Adrenal gland (tissue), 12 donors: ENCODE measurements around the gene ATP23. TPM values are rescaled to one million over a fixed set of nuclear protein-coding genes. Genes with fewer than 3 reads are reported as not detected.

Experiments used
- DNase-seq, 7 donors: peaks; one replicate each; pipeline ENCODE4 v3.0.0-alpha.2; 2019 to 2020
- H3K27ac ChIP-seq, 5 donors: fragments of 200-600 bp; sonication (generic) in 4 of 5; 1 replicate in 3 of 5; 2 replicates in 2 of 5; pipeline versions ENCODE4 v1.5.1 to v1.8.0; 2016 to 2020; ENCODE audit warnings: mild to moderate bottlenecking in 1 of 5
- H3K27me3 ChIP-seq: fragments of 200-600 bp; 2 replicates; pipeline ENCODE4 v1.8.0; 2021
- H3K36me3 ChIP-seq, 2 donors: fragments of 200-600 bp; replicated peaks in 1 of 2; 1 replicate in 1 of 2; 2 replicates in 1 of 2; pipeline versions ENCODE4 v1.5.1 to v1.8.0; 2018 to 2022
- H3K4me1 ChIP-seq, 2 donors: fragments of 200-600 bp; replicated peaks in 1 of 2; 1 replicate in 1 of 2; 2 replicates in 1 of 2; pipeline versions ENCODE4 v1.5.1 to v1.8.0; 2018 to 2021
- H3K4me3 ChIP-seq, 4 donors: fragments of 200-600 bp; sonication (generic) in 3 of 4; one replicate each; pipeline ENCODE4 v1.5.1; 2016 to 2018
- H3K9me3 ChIP-seq, 3 donors: fragments of 200-600 bp; sonication (generic) in 1 of 3; replicated peaks in 1 of 3; 1 replicate in 2 of 3; 2 replicates in 1 of 3; pipeline versions ENCODE4 v1.5.1 to v1.8.0; 2016 to 2021
- CTCF ChIP-seq, 6 experiments: fragments of 450-650 bp in 4 of 6; fragments of 200-600 bp in 2 of 6; sonication (generic) in 1 of 6; IDR thresholded peaks; 1 replicate in 5 of 6; 2 replicates in 1 of 6; pipeline versions ENCODE4 v1.5.1 to v1.8.0; 2016 to 2021; ENCODE audit warnings: antibody characterized with exemption in 6 of 6, mild to moderate bottlenecking in 2 of 6, moderate library complexity in 1 of 6
- POLR2A ChIP-seq, 2 donors: fragments of 450-650 bp; IDR thresholded peaks; one replicate each; pipeline ENCODE4 v1.6.1; 2017; ENCODE audit warnings: antibody characterized with exemption in 2 of 2, mild to moderate bottlenecking in 2 of 2, moderate library complexity in 1 of 2
- WGBS, 4 donors: extraction: QIAGEN DNeasy Blood & Tissue Kit in 2 of 4; methylation state at CpG; one replicate each; pipeline versions ENCODE4 v1.1.5 to v1.1.7; 2013 to 2017; 5-methylcytosine and 5-hydroxymethylcytosine counted together
- intact Hi-C, 2 donors: fragments of 100-400 bp; cut with DNase I; formaldehyde crosslinking; loops; one replicate each; pipeline versions ENCODE4 v1.14.1 to v1.15.0; 2022 to 2023
- polyA plus RNA-seq, 3 donors: library from polyadenylated mRNA; stranded (reverse); fragments of 200-250 nt in 2 of 3; fragments of 350-450 nt in 1 of 3; fragmentation: Illumina TruSeq in 1 of 3; extraction: RNeasy Lipid Tissue Mini Kit (QIAGEN cat#74804) in 1 of 3; gene quantifications; one replicate each; pipeline ENCODE4 v1.2.3, GENCODE V29; 2013 to 2014
- total RNA-seq, 9 donors: library from RNA; depleted of rRNA in 4 of 9; stranded (reverse); fragments of >200 nt in 4 of 9; fragments of 120-200 nt in 1 of 9; fragmentation: NEBNext Ultra II Directional in 1 of 9; extraction: Animal tissue kit (Norgen Biotek cat#: 25700) in 1 of 9; gene quantifications; one replicate each; pipeline versions ENCODE4 v1.1.0 to v1.2.4, GENCODE V29; 2013 to 2023
- donor health status: healthy with polysubstance abuse.
- donor health status: Bipolar disorder and iron deficiency.
- donor health status: DM: yes; HTN: yes; CAD: no.
- donor health status: DM: no; HTN: no; CAD: no.
- donor health status: DM: no; HTN: no; CAD: no.
- donor health status: DM: yes; HTN: yes; CAD: no.

ATP23 gene
- total and polyA plus RNA-seq, 12 donors: 4.2 to 20.0 (median 7.8) TPM

GRCh38 chr12:57909056-57909455 is 32.3 kb upstream of the ATP23 start:
- Histone ChIP-seq H3K36me3 (no peaks in the 10 kb centered on the region), H3K4me1 (peaks cover 0 to 9% of the 10 kb centered on the region in 2 donors), H3K4me3 (no peak overlapping the region), H3K27me3 (no peaks in the 10 kb centered on the region), H3K27ac (no peak overlapping the region), H3K9me3 (no peaks in the 10 kb centered on the region)
- no peak for DNase-seq
- no peak for TF ChIP-seq POLR2A (IDR thresholded peaks at IDR 0.05)
- intact Hi-C loops: loop anchor here in 1 of 2 donors (5.0 kb wide), 1 partner anchor 77 kb away; no protein-coding TSS in a partner anchor
- WGBS, 4 donors: 80 to 84% (median 81%) methylated on average over 4 of the region's 4 CpGs

GRCh38 chr12:57909611-57910010 is 31.8 kb upstream of the ATP23 start:
- no peak overlapping the region for H3K27ac ChIP-seq
- DNase-seq: no peak
- intact Hi-C loops: loop anchor here in 1 of 2 donors (5.0 kb wide), 1 partner anchor 77 kb away; no protein-coding TSS in a partner anchor
- no peak overlapping the region for H3K4me3 ChIP-seq
- TF ChIP-seq POLR2A (IDR thresholded peaks at IDR 0.05): no peak
- H3K36me3 ChIP-seq: no peaks in the 10 kb centered on the region
- no peaks in the 10 kb centered on the region for H3K9me3 ChIP-seq
- H3K4me1 ChIP-seq: peaks cover 0 to 9% of the 10 kb centered on the region in 2 donors
- 82 to 89% (median 86%) methylated on average over 4 of the region's 4 CpGs for WGBS, 4 donors
- H3K27me3 ChIP-seq: no peaks in the 10 kb centered on the region

- Histone ChIP-seq H3K27me3 (no peaks in the 10 kb centered on the region), H3K27ac (no peak overlapping the region), H3K4me3 (no peak overlapping the region), H3K36me3 (no peaks in the 10 kb centered on the region), H3K9me3 (no peaks in the 10 kb centered on the region), H3K4me1 (no peaks in the 10 kb centered on the region)
- intact Hi-C loops: no loop called here
- WGBS, 4 donors: 67 to 75% (median 71%) methylated on average over 4 of the region's 4 CpGs
- no peak for DNase-seq
- TF ChIP-seq POLR2A (IDR thresholded peaks at IDR 0.05): no peak
- no peak for TF ChIP-seq CTCF (IDR thresholded peaks at IDR 0.05)
Measured at GRCh38 chr12:57918147-57918546, 23.2 kb upstream of the ATP23 start.

- no peaks in the 10 kb centered on the region for H3K27me3 ChIP-seq
- TF ChIP-seq POLR2A (IDR thresholded peaks at IDR 0.05) (no peak), CTCF (IDR thresholded peaks at IDR 0.05) (no peak)
- DNase-seq: no peak
- H3K36me3 ChIP-seq: no peaks in the 10 kb centered on the region
- H3K4me3 ChIP-seq: no peak overlapping the region
- H3K9me3 ChIP-seq: no peaks in the 10 kb centered on the region
- peaks cover 0 to 8% of the 10 kb centered on the region in 2 donors for H3K4me1 ChIP-seq
- 43 to 49% (median 44%) methylated on average over 3 of the region's 3 CpGs for WGBS, 4 donors
- intact Hi-C loops: no loop called here
- H3K27ac ChIP-seq: no peak overlapping the region
Measured at GRCh38 chr12:57927086-57927485, 14.3 kb upstream of the ATP23 start.

GRCh38 chr12:57929092-57929830 is 12.1 kb upstream of the ATP23 start:
- H3K27ac ChIP-seq: no peak overlapping the region
- H3K36me3 ChIP-seq: no peaks in the 10 kb centered on the region
- H3K9me3 ChIP-seq: no peaks in the 10 kb centered on the region
- H3K4me3 ChIP-seq: no peak overlapping the region
- TF ChIP-seq POLR2A (IDR thresholded peaks at IDR 0.05): no peak
- no peak for TF ChIP-seq CTCF (IDR thresholded peaks at IDR 0.05)
- no peaks in the 10 kb centered on the region for H3K27me3 ChIP-seq
- peaks cover 0 to 8% of the 10 kb centered on the region in 2 donors for H3K4me1 ChIP-seq
- no peak for DNase-seq
- intact Hi-C loops: no loop called here
- WGBS, 4 donors: 76 to 86% (median 81%) methylated on average over 4 of the region's 4 CpGs
